RKO (cell line): Measurements from ENCODE around the gene SNRPD3.
"Not testable (repeated sequence)": the region's sequence is repeated elsewhere in the genome, so short reads cannot be mapped to it uniquely, and the experiment has no call there.

Source experiments
- DNase-seq: peaks from one replicate; pipeline ENCODE4 v3.0.0-alpha.2; 2016; ENCODE audit warnings: low spot score

Gene SNRPD3

GRCh38 chr22:24609888-24610287 is 54.1 kb downstream of the SNRPD3 start:
- not testable (repeated sequence) for DNase-seq

- not testable (repeated sequence) for DNase-seq
Observed at GRCh38 chr22:24614794-24615193, 59.0 kb downstream of the SNRPD3 start.

GRCh38 chr22:24621244-24621643 is 65.4 kb downstream of the SNRPD3 start:
- not testable (repeated sequence) for DNase-seq

GRCh38 chr22:24622596-24622995 is 66.8 kb downstream of the SNRPD3 start:
- not testable (repeated sequence) for DNase-seq
